Measurements from ENCODE around the gene FRMPD2. TPM values are rescaled to one million over a fixed set of nuclear protein-coding genes. Genes with fewer than 3 reads are reported as not detected.

Gene FRMPD2
- total RNA-seq, 1 experiment from 2014 or later = 0.30 TPM

GRCh38 chr10:48243487-48243886 lies 31.0 kb downstream of the FRMPD2 start:
- Histone ChIP-seq H3K4me3 (replicated peaks in 1 of 2; ENCODE audit: low read depth in 1 of 2, low read length in 2 of 2) (no peak overlapping the region), H3K4me1 (ENCODE audit: control insufficient read depth in 1 of 2, insufficient read depth in 2 of 2, low read length in 2 of 2) (no peaks in the 10 kb centered on the region), H3K36me3 (ENCODE audit: control insufficient read depth in 1 of 2, insufficient read depth in 2 of 2, low read length in 2 of 2) (no peaks in the 10 kb centered on the region), H2AFZ (ENCODE audit: low read depth, low read length, poor library complexity, severe bottlenecking) (no peak overlapping the region), H3K27ac (ENCODE audit: low read depth, low read length) (no peak overlapping the region), H4K20me1 (ENCODE audit: insufficient read depth) (no peaks in the 10 kb centered on the region), H3K4me2 (ENCODE audit: low read length) (no peak overlapping the region), H3K9ac (ENCODE audit: low read length) (no peak overlapping the region), H3K27me3 (ENCODE audit: insufficient read depth, low read length) (no peaks in the 10 kb centered on the region), H3K79me2 (ENCODE audit: insufficient read depth, low read length) (no peaks in the 10 kb centered on the region), H3K9me2 (ENCODE audit: insufficient read depth) (no peaks in the 10 kb centered on the region), H3K9me3 (ENCODE audit: control insufficient read depth in 1 of 2, insufficient read depth in 1 of 2, low read depth in 1 of 2, low read length in 2 of 2) (no peaks in the 10 kb centered on the region)
- TF ChIP-seq ZFX (IDR thresholded peaks at IDR 0.05) (no peak), TCF7L2 (IDR thresholded peaks at IDR 0.05; ENCODE audit: borderline replicate concordance, extremely low read depth, insufficient read depth, insufficient read length) (no peak), CBX3 (IDR thresholded peaks at IDR 0.05; ENCODE audit: low read depth) (no peak), RAD21 (IDR thresholded peaks at IDR 0.05; ENCODE audit: low read depth) (no peak), POLR2AphosphoS5 (IDR thresholded peaks at IDR 0.05; ENCODE audit: low read depth, low read length) (no peak), MAX (IDR thresholded peaks at IDR 0.05) (no peak), ELF1 (IDR thresholded peaks at IDR 0.05; ENCODE audit: borderline replicate concordance, low read depth) (no peak), POLR2A (IDR thresholded peaks at IDR 0.05; ENCODE audit: borderline replicate concordance, extremely low read depth, insufficient read depth, insufficient read length) (no peak), SRF (IDR thresholded peaks at IDR 0.05; ENCODE audit: low read depth) (no peak), EGR1 (IDR thresholded peaks at IDR 0.05; ENCODE audit: low read depth) (no peak), ZBTB33 (IDR thresholded peaks at IDR 0.05; ENCODE audit: extremely low read depth, insufficient replicate concordance, low read length) (no peak), EZH2phosphoT487 (IDR thresholded peaks at IDR 0.05; ENCODE audit: borderline replicate concordance) (no peak), JUND (IDR thresholded peaks at IDR 0.05) (no peak), SIN3A (IDR thresholded peaks at IDR 0.05; ENCODE audit: low read depth) (no peak), ZNF274 (IDR thresholded peaks at IDR 0.05; ENCODE audit: low read depth, low read length) (no peak), SP1 (IDR thresholded peaks at IDR 0.05; ENCODE audit: low read depth) (no peak), ATF3 (IDR thresholded peaks at IDR 0.05) (no peak), YY1 (IDR thresholded peaks at IDR 0.05; ENCODE audit: extremely low read depth, insufficient replicate concordance, low read depth, low read length) (no peak)
- TF ChIP-seq, protein P1, sequence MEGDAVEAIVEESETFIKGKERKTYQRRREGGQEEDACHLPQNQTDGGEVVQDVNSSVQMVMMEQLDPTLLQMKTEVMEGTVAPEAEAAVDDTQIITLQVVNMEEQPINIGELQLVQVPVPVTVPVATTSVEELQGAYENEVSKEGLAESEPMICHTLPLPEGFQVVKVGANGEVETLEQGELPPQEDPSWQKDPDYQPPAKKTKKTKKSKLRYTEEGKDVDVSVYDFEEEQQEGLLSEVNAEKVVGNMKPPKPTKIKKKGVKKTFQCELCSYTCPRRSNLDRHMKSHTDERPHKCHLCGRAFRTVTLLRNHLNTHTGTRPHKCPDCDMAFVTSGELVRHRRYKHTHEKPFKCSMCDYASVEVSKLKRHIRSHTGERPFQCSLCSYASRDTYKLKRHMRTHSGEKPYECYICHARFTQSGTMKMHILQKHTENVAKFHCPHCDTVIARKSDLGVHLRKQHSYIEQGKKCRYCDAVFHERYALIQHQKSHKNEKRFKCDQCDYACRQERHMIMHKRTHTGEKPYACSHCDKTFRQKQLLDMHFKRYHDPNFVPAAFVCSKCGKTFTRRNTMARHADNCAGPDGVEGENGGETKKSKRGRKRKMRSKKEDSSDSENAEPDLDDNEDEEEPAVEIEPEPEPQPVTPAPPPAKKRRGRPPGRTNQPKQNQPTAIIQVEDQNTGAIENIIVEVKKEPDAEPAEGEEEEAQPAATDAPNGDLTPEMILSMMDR (IDR thresholded peaks at IDR 0.05 in 2 of 3, conservative IDR thresholded peaks at IDR 0.05 in 1 of 3; ENCODE audit: borderline replicate concordance in 1 of 3, insufficient read depth in 1 of 3, low read depth in 2 of 3, low read length in 2 of 3) = no peak
- TF ChIP-seq, protein P2, sequence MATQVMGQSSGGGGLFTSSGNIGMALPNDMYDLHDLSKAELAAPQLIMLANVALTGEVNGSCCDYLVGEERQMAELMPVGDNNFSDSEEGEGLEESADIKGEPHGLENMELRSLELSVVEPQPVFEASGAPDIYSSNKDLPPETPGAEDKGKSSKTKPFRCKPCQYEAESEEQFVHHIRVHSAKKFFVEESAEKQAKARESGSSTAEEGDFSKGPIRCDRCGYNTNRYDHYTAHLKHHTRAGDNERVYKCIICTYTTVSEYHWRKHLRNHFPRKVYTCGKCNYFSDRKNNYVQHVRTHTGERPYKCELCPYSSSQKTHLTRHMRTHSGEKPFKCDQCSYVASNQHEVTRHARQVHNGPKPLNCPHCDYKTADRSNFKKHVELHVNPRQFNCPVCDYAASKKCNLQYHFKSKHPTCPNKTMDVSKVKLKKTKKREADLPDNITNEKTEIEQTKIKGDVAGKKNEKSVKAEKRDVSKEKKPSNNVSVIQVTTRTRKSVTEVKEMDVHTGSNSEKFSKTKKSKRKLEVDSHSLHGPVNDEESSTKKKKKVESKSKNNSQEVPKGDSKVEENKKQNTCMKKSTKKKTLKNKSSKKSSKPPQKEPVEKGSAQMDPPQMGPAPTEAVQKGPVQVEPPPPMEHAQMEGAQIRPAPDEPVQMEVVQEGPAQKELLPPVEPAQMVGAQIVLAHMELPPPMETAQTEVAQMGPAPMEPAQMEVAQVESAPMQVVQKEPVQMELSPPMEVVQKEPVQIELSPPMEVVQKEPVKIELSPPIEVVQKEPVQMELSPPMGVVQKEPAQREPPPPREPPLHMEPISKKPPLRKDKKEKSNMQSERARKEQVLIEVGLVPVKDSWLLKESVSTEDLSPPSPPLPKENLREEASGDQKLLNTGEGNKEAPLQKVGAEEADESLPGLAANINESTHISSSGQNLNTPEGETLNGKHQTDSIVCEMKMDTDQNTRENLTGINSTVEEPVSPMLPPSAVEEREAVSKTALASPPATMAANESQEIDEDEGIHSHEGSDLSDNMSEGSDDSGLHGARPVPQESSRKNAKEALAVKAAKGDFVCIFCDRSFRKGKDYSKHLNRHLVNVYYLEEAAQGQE (IDR thresholded peaks at IDR 0.05; ENCODE audit: low read depth) = no peak
- ATAC-seq (no peak), DNase-seq (ENCODE audit: low read depth, low spot score) (no peak)
- ChIA-PET POLR2A (no interaction called here), CTCF (no interaction called here), RAD21 (ENCODE audit: low non-redundant PET in 1 of 2, low total read pairs in 2 of 2, uncharacterized antibody in 2 of 2, unreplicated experiment in 2 of 2) (no interaction called here)
- no TSS peak for BruUV-seq (replicated peaks)
- intact Hi-C loops (cut with micrococcal nuclease) = no loop called here
